HepG2 (cell line): Measurements from ENCODE around the gene C1QTNF12. TPM values are rescaled to one million over a fixed set of nuclear protein-coding genes. Genes with fewer than 3 reads are reported as not detected.

Experiments
- ATF2 ChIP-seq: sonication (generic); formaldehyde crosslinking; IDR thresholded peaks from 2 replicates; pipeline ENCODE4 v1.4.0; 2020; ENCODE audit warnings: missing genetic modification reagents
- ATF4 ChIP-seq, 2 experiments: fragments of 450-650 bp in 1 of 2; sonication (generic) in 1 of 2; formaldehyde crosslinking; IDR thresholded peaks; 2 replicates each; pipeline versions ENCODE4 v1.5.0 to v1.8.0; 2020 to 2022; ENCODE audit warnings: mild to moderate bottlenecking in 1 of 2, missing genetic modification reagents in 1 of 2
- E2F5 ChIP-seq: sonication (generic); formaldehyde crosslinking; conservative IDR thresholded peaks from 2 replicates; pipeline ENCODE4 v1.4.0; 2020; ENCODE audit warnings: missing genetic modification reagents
- HDAC6 ChIP-seq: fragments of 200-600 bp; sonication (generic); IDR thresholded peaks from 2 replicates; pipeline ENCODE4 v1.7.0; 2017; ENCODE audit warnings: mild to moderate bottlenecking, antibody characterized with exemption, low read length, low read depth
- HNRNPH1 ChIP-seq: fragments of 200-400 bp; formaldehyde crosslinking; optimal IDR thresholded peaks from 2 replicates; pipeline ENCODE3; 2017; ENCODE audit warnings: mild to moderate bottlenecking, low read depth, low read length
- KDM5B ChIP-seq: sonication (generic); formaldehyde crosslinking; IDR thresholded peaks from 2 replicates; pipeline ENCODE4 v1.4.0; 2020; ENCODE audit warnings: missing genetic modification reagents, mild to moderate bottlenecking, borderline replicate concordance
- TCF12 ChIP-seq, 2 experiments: fragments of 450-650 bp in 1 of 2; sonication (generic) in 1 of 2; formaldehyde crosslinking in 1 of 2; IDR thresholded peaks; 2 replicates each; pipeline versions ENCODE4 v1.6.1 to v1.8.0; 2017 to 2022; ENCODE audit warnings: antibody characterized with exemption in 1 of 2, mild to moderate bottlenecking in 1 of 2, missing genetic modification reagents in 1 of 2, moderate library complexity in 1 of 2
- ZFY ChIP-seq: sonication (generic); formaldehyde crosslinking; IDR thresholded peaks from 2 replicates; pipeline ENCODE4 v1.4.0; 2020; ENCODE audit warnings: missing genetic modification reagents
- ZNF44 ChIP-seq: sonication (generic); formaldehyde crosslinking; IDR thresholded peaks from 2 replicates; pipeline ENCODE4 v1.5.1; 2020; ENCODE audit warnings: mild to moderate bottlenecking, missing genetic modification reagents
- ZNF563 ChIP-seq: sonication (generic); formaldehyde crosslinking; IDR thresholded peaks from 2 replicates; pipeline ENCODE4 v1.8.0; 2022; ENCODE audit warnings: mild to moderate bottlenecking, moderate library complexity, missing genetic modification reagents
- ZNF574 ChIP-seq: sonication (generic); formaldehyde crosslinking; IDR thresholded peaks from 2 replicates; pipeline ENCODE4 v1.4.0; 2020; ENCODE audit warnings: missing genetic modification reagents
- polyA plus RNA-seq, 8 experiments: library from polyadenylated mRNA; depleted of rRNA in 3 of 8; stranded (reverse) in 7 of 8; unstranded in 1 of 8; fragments of >200 nt; fragmentation: Illumina TruSeq in 4 of 8; extraction: Trizol in 4 of 8; gene quantifications; 2 replicates each; pipeline versions ENCODE4 v1.2.1 to v1.2.3, GENCODE V29; 2011 to 2016; ENCODE audit warnings: low read depth in 4 of 8, missing spikeins in 1 of 8, mixed read lengths in 1 of 8; ENCODE audit not compliant: insufficient read depth in 1 of 8
- total RNA-seq, 5 experiments: library from RNA; depleted of rRNA; stranded (reverse); fragments of >200 nt; fragmentation: Illumina TruSeq; extraction: Trizol; gene quantifications; 2 replicates each; pipeline ENCODE4 v1.2.3, GENCODE V29; 2016; ENCODE audit warnings: low read depth in 1 of 5
- TF ChIP-seq, protein P1 (sequence below): IDR thresholded peaks from 2 replicates; pipeline ENCODE4 v1.4.0; 2020; ENCODE audit warnings: mild to moderate bottlenecking, missing genetic modification reagents
- TF ChIP-seq, protein P2 (sequence below): sonication (generic); formaldehyde crosslinking; IDR thresholded peaks from 2 replicates; pipeline ENCODE4 v1.4.0; 2020; ENCODE audit warnings: missing genetic modification reagents

Gene C1QTNF12
- total and polyA plus RNA-seq, 2 of the 13 experiments (the other 11 are each of a cell fraction or from before 2014, with no cell fraction given): 0.18 to 0.64 TPM

- TF ChIP-seq, protein P1, sequence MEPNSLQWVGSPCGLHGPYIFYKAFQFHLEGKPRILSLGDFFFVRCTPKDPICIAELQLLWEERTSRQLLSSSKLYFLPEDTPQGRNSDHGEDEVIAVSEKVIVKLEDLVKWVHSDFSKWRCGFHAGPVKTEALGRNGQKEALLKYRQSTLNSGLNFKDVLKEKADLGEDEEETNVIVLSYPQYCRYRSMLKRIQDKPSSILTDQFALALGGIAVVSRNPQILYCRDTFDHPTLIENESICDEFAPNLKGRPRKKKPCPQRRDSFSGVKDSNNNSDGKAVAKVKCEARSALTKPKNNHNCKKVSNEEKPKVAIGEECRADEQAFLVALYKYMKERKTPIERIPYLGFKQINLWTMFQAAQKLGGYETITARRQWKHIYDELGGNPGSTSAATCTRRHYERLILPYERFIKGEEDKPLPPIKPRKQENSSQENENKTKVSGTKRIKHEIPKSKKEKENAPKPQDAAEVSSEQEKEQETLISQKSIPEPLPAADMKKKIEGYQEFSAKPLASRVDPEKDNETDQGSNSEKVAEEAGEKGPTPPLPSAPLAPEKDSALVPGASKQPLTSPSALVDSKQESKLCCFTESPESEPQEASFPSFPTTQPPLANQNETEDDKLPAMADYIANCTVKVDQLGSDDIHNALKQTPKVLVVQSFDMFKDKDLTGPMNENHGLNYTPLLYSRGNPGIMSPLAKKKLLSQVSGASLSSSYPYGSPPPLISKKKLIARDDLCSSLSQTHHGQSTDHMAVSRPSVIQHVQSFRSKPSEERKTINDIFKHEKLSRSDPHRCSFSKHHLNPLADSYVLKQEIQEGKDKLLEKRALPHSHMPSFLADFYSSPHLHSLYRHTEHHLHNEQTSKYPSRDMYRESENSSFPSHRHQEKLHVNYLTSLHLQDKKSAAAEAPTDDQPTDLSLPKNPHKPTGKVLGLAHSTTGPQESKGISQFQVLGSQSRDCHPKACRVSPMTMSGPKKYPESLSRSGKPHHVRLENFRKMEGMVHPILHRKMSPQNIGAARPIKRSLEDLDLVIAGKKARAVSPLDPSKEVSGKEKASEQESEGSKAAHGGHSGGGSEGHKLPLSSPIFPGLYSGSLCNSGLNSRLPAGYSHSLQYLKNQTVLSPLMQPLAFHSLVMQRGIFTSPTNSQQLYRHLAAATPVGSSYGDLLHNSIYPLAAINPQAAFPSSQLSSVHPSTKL (CRISPR knock-in tag): no peak
- TF ChIP-seq HDAC6 (no peak), ATF2 (peak; percentile 16; the same call in 1 of the 2 replicates), ZNF44 (CRISPR knock-in tag) (no peak), ZNF574 (CRISPR knock-in tag) (peak; percentile 56; the same call in 1 of the 2 replicates), TCF12 (IDR thresholded peaks at IDR 0.05) (no peak), TCF12 (CRISPR knock-in tag; IDR thresholded peaks at IDR 0.05) (0 out of 2 replicates have a peak, but pooled peaks have one; percentile 13), ZFY (CRISPR knock-in tag) (peak; percentile 44; the same call in 1 of the 2 replicates), ZNF563 (CRISPR knock-in tag) (peak; percentile 39; the same call in 1 of the 2 replicates), HNRNPH1 (no peak), E2F5 (CRISPR knock-in tag) (no peak), KDM5B (CRISPR knock-in tag) (peak; percentile 51; the same call in 1 of the 2 replicates), ATF4 (CRISPR knock-in tag; IDR thresholded peaks at IDR 0.05) (no peak)
- TF ChIP-seq, protein P2, sequence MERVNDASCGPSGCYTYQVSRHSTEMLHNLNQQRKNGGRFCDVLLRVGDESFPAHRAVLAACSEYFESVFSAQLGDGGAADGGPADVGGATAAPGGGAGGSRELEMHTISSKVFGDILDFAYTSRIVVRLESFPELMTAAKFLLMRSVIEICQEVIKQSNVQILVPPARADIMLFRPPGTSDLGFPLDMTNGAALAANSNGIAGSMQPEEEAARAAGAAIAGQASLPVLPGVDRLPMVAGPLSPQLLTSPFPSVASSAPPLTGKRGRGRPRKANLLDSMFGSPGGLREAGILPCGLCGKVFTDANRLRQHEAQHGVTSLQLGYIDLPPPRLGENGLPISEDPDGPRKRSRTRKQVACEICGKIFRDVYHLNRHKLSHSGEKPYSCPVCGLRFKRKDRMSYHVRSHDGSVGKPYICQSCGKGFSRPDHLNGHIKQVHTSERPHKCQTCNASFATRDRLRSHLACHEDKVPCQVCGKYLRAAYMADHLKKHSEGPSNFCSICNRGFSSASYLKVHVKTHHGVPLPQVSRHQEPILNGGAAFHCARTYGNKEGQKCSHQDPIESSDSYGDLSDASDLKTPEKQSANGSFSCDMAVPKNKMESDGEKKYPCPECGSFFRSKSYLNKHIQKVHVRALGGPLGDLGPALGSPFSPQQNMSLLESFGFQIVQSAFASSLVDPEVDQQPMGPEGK (CRISPR knock-in tag): peak; percentile 66
These were observed 45.3 kb upstream of the C1QTNF12 start (continued) for GRCh38 chr1:1291548-1292441.
